ENCODE measurements around the gene TMEM95. TPM values are rescaled to one million over a fixed set of nuclear protein-coding genes. Genes with fewer than 3 reads are reported as not detected.
A peak's percentile ranks its signal among the peaks of the same experiment; 100 is the strongest.

Gene TMEM95
- total RNA-seq, 2 donors from 2014 or later = not detected

- Histone ChIP-seq H3K9ac (ENCODE audit: extremely low read depth, low read length, poor library complexity, severe bottlenecking) (no peak overlapping the region), H3K36me3 (ENCODE audit: control insufficient read depth, insufficient read depth, low read length) (peaks cover 27% of the 10 kb centered on the region), H3K27ac (ENCODE audit: low read depth, low read length) (no peak overlapping the region), H3K27me3 (ENCODE audit: control insufficient read depth, insufficient read depth, low read length, poor library complexity, severe bottlenecking) (no peaks in the 10 kb centered on the region), H3K9me3 (ENCODE audit: control insufficient read depth, low read length) (no peaks in the 10 kb centered on the region), H3K4me1 (ENCODE audit: control insufficient read depth, insufficient read depth, low read length) (peaks cover 3% of the 10 kb centered on the region), H3K4me3 (ENCODE audit: low read length) (no peak overlapping the region)
- no peak overlapping the region for H3K27ac Mint-ChIP-seq
- peaks cover 28% of the 10 kb centered on the region for H3K36me3 Mint-ChIP-seq (ENCODE audit: low read depth)
- no peak overlapping the region for H3K4me3 Mint-ChIP-seq
- peaks cover 4% of the 10 kb centered on the region for H3K4me1 Mint-ChIP-seq
- 85 to 90% methylated on average over 2 of the region's 2 CpGs for WGBS, 2 experiments (ENCODE audit: insufficient coverage in 1 of 2, insufficient read length in 1 of 2)
- TF ChIP-seq CTCF (conservative IDR thresholded peaks at IDR 0.05) = no peak
- peaks cover 9% of the 10 kb centered on the region for H3K27me3 Mint-ChIP-seq (ENCODE audit: insufficient read depth)
- DNase-seq = no peak
- H3K9me3 Mint-ChIP-seq = no peaks in the 10 kb centered on the region
These were observed 36.4 kb downstream of the TMEM95 start for GRCh38 chr17:7391307-7391706.

- Mint-ChIP-seq H3K27me3 (ENCODE audit: insufficient read depth) (peaks cover 12% of the 10 kb centered on the region), H3K4me1 (peaks cover 4% of the 10 kb centered on the region), H3K9me3 (no peaks in the 10 kb centered on the region), H3K27ac (no peak overlapping the region), H3K4me3 (peak overlapping the region; percentile 59), H3K36me3 (ENCODE audit: low read depth) (peaks cover 16% of the 10 kb centered on the region)
- Histone ChIP-seq H3K27ac (ENCODE audit: low read depth, low read length) (no peak overlapping the region), H3K9ac (ENCODE audit: extremely low read depth, low read length, poor library complexity, severe bottlenecking) (no peak overlapping the region), H3K9me3 (ENCODE audit: control insufficient read depth, low read length) (no peaks in the 10 kb centered on the region), H3K4me3 (ENCODE audit: low read length) (peak overlapping the region; percentile 85), H3K36me3 (ENCODE audit: control insufficient read depth, insufficient read depth, low read length) (peaks cover 27% of the 10 kb centered on the region), H3K27me3 (ENCODE audit: control insufficient read depth, insufficient read depth, low read length, poor library complexity, severe bottlenecking) (no peaks in the 10 kb centered on the region), H3K4me1 (ENCODE audit: control insufficient read depth, insufficient read depth, low read length) (peaks cover 3% of the 10 kb centered on the region)
- DNase-seq = peak; percentile 84
- WGBS, 2 experiments (ENCODE audit: insufficient coverage in 1 of 2, insufficient read length in 1 of 2) = 93 to 94% methylated on average over 27 to 39 of the region's 42 CpGs
- TF ChIP-seq CTCF (conservative IDR thresholded peaks at IDR 0.05) = no peak
These were observed 38.0 kb downstream of the TMEM95 start for GRCh38 chr17:7392696-7393612.

GRCh38 chr17:7393613-7394451, 38.9 kb downstream of the TMEM95 start:
- peak; percentile 90 for DNase-seq
- Histone ChIP-seq H3K9ac (ENCODE audit: extremely low read depth, low read length, poor library complexity, severe bottlenecking) (peak overlapping the region; percentile 50), H3K27ac (ENCODE audit: low read depth, low read length) (peak overlapping the region; percentile 79), H3K4me3 (ENCODE audit: low read length) (peak overlapping the region; percentile 85), H3K36me3 (ENCODE audit: control insufficient read depth, insufficient read depth, low read length) (peaks cover 27% of the 10 kb centered on the region), H3K4me1 (ENCODE audit: control insufficient read depth, insufficient read depth, low read length) (peaks cover 3% of the 10 kb centered on the region), H3K9me3 (ENCODE audit: control insufficient read depth, low read length) (no peaks in the 10 kb centered on the region), H3K27me3 (ENCODE audit: control insufficient read depth, insufficient read depth, low read length, poor library complexity, severe bottlenecking) (no peaks in the 10 kb centered on the region)
- TF ChIP-seq CTCF (conservative IDR thresholded peaks at IDR 0.05) = peak; percentile 63
- Mint-ChIP-seq H3K9me3 (no peaks in the 10 kb centered on the region), H3K4me1 (peaks cover 4% of the 10 kb centered on the region), H3K4me3 (peak overlapping the region; percentile 59), H3K36me3 (ENCODE audit: low read depth) (peaks cover 14% of the 10 kb centered on the region), H3K27me3 (ENCODE audit: insufficient read depth) (peaks cover 12% of the 10 kb centered on the region), H3K27ac (peak overlapping the region; percentile 61)
- WGBS, 2 experiments (ENCODE audit: insufficient coverage in 1 of 2, insufficient read length in 1 of 2) = 19 to 21% methylated on average over 20 to 48 of the region's 48 CpGs
